ENCODE results near the gene PCDHB13. TPM values are rescaled to one million over a fixed set of nuclear protein-coding genes. Genes with fewer than 3 reads are reported as not detected.
"Not testable (repeated sequence)": the region's sequence is repeated elsewhere in the genome, so short reads cannot be mapped to it uniquely, and the experiment has no call there.

Gene PCDHB13
- polyA plus RNA-seq, result 1 to 10 TPM in 2 of 3 donors, under 1 TPM in 1; 0.34 to 1.7 (median 1.3) TPM

DNA sequence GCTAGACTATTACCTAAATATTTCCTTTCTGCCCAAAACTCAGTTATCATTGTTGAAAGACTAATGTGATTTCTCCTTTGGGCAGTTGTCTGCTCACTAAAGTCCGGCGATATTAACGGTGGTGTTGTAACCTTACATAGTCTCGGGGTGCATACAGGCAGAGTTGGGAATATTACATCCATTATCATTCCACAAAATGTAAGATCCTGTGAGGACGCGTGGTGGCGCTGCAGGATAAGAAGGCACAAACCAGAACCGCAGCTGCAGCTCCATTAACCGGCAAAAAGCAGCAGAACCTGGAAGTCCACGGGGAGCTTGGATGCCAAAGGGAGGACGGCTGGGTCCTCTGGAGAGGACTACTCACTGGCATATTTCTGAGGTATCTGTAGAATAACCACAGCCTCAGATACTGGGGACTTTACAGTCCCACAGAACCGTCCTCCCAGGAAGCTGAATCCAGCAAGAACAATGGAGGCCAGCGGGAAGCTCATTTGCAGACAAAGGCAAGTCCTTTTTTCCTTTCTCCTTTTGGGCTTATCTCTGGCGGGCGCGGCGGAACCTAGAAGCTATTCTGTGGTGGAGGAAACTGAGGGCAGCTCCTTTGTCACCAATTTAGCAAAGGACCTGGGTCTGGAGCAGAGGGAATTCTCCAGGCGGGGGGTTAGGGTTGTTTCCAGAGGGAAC, at the start of gene PCDHB13:
Gene PCDHB13 (plus strand): TSS at position 264 of the 684 bp plus-strand sequence. CDS start 205 bp downstream, at position 469.
- not testable (repeated sequence) for H3K27ac ChIP-seq (ENCODE audit: low read depth, low read length)
- WGBS, 3 donors, result 6 to 10% (median 9%) methylated on average over 12 to 13 of the region's 18 CpGs

DNA sequence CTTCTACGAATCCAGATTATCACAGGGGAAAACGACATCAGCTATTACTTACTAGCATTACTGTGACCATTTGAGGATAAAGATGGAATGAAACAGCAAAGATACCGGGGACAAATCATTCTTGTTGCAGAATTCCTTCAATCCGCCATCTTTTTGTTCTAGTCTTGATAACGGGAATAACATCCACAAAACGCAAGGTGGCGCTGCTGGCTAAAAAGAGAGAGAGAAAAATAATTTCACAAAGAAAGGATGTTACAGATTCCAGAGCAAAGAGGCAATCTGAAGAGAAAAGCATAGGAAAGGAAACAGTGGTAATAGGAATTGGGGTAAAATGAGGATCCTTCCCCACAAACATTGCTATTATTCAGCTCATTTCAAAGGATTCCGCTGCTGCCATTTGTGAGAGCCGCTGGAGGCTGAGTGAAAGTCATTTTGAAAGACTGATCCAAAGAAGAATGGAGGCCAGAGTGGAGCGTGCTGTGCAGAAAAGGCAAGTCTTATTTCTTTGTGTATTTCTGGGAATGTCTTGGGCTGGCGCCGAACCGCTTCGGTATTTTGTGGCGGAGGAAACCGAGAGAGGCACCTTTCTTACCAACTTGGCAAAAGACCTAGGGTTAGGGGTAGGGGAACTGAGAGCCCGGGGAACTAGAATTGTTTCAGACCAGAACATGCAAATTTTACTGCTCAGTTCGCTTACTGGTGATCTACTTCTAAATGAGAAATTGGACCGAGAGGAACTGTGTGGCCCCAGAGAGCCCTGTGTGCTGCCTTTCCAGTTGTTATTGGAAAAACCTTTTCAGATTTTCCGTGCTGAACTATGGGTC, 41.1 kb upstream of the PCDHB13 start, which contains the start of gene PCDHB7:
Gene PCDHB7 (plus strand): TSS at position 264 of the 824 bp plus-strand sequence. CDS start 192 bp downstream, at position 456.
- no peak within 1 kb of the TSS for H3K27ac ChIP-seq (ENCODE audit: low read depth, low read length)
- WGBS, 3 donors, result 24 to 36% (median 27%) methylated on average over 20 of the region's 20 CpGs

DNA sequence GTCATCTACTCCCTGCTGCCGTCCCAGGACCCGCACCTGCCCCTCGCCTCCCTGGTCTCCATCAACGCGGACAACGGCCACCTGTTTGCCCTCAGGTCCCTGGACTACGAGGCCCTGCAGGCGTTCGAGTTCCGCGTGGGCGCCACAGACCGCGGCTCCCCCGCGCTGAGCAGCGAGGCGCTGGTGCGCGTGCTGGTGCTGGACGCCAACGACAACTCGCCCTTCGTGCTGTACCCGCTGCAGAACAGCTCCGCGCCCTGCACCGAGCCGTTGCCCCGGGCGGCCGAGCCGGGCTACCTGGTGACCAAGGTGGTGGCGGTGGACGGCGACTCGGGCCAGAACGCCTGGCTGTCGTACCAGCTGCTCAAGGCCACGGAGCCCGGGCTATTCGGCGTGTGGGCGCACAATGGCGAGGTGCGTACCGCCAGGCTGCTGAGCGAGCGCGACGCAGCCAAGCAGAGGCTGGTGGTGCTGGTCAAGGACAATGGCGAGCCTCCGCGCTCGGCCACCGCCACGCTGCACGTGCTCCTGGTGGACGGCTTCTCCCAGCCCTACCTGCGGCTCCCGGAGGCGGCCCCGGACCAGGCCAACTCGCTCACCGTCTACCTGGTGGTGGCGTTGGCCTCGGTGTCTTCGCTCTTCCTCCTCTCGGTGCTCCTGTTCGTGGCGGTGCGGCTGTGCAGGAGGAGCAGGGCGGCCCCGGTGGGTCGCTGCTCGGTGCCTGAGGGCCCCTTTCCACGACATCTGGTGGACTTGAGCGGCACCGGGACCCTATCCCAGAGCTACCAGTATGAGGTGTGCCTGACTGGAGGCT, 39.2 kb upstream of the PCDHB13 start:
- 34 to 45% (median 36%) methylated on average over 53 to 79 of the region's 79 CpGs for WGBS, 3 donors

DNA sequence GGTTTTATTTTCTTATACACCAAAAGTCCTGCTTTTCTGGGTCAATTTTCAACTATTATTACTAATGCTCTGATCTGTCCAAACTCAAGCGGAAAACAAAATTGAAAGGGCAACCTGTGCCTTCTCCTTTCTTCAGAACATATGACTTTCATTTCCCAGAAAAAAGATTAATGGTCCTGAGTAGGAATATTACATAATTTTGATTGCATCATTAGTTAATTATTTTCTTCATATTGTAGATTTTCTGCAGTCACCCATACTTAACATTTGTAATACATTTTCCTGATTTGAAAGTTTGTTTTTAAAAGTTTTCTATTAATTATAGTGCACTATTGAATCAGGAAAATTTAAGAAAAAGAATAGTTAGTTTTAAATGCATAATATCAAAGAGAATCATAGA, 37.8 kb upstream of the PCDHB13 start:
- no peak overlapping the region for H3K27ac ChIP-seq (ENCODE audit: low read depth, low read length)

More for the DNA sequence above, 39.2 kb upstream of the PCDHB13 start:
- H3K27ac ChIP-seq (ENCODE audit: low read depth, low read length), result not testable (repeated sequence)

DNA sequence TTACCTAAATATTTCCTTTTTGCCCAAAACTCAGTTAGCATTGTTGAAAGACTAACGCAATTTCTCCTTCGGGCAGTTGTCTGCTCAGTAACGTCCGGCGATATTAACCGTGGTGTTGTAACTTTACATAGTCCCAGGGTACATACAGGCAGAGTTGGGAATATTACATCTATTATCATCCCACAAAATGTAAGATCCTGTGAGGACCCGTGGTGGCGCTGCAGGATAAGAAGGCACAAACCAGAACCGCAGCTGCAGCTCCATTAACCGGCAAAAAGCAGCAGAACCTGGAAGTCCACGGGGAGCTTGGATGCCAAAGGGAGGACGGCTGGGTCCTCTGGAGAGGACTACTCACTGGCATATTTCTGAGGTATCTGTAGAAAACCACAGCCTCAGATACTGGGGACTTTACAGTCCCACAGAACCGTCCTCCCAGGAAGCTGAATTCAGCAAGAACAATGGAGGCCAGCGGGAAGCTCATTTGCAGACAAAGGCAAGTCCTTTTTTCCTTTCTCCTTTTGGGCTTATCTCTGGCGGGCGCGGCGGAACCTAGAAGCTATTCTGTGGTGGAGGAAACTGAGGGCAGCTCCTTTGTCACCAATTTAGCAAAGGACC, 36.0 kb upstream of the PCDHB13 start, which contains the start of gene PCDHB8:
Gene PCDHB8 (plus strand): TSS at position 214 of the 615 bp plus-strand sequence. CDS start 245 bp downstream, at position 459.
- 16 to 29% (median 26%) methylated on average over 12 to 14 of the region's 18 CpGs for WGBS, 3 donors
- not testable (repeated sequence) for H3K27ac ChIP-seq (ENCODE audit: low read depth, low read length)

More for the DNA sequence above, 37.8 kb upstream of the PCDHB13 start:
- 59 to 72% (median 63%) methylated on average over 1 of the region's 1 CpG for WGBS, 3 donors

DNA sequence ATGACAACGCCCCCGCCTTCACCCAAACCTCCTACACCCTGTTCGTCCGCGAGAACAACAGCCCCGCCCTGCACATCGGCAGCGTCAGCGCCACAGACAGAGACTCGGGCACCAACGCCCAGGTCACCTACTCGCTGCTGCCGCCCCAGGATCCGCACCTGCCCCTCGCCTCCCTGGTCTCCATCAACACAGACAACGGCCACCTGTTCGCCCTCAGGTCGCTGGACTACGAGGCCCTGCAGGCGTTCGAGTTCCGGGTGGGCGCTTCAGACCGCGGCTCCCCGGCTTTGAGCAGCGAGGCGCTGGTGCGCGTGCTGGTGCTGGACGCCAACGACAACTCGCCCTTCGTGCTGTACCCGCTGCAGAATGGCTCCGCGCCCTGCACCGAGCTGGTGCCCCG, 34.3 kb upstream of the PCDHB13 start:
- not testable (repeated sequence) for H3K27ac ChIP-seq (ENCODE audit: low read depth, low read length)
- 31 to 46% (median 41%) methylated on average over 25 to 34 of the region's 39 CpGs for WGBS, 3 donors

DNA sequence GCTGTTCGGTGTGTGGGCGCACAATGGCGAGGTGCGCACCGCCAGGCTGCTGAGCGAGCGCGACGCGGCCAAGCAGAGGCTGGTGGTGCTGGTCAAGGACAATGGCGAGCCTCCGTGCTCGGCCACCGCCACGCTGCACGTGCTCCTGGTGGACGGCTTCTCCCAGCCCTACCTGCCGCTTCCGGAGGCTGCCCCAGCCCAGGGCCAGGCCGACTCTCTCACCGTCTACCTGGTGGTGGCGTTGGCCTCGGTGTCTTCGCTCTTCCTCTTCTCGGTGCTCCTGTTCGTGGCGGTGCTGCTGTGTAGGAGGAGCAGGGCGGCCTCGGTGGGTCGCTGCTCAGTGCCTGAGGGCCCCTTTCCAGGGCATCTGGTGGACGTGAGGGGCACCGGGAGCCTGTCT, 33.8 kb upstream of the PCDHB13 start:
- 27 to 40% (median 34%) methylated on average over 21 to 32 of the region's 32 CpGs for WGBS, 3 donors
- not testable (repeated sequence) for H3K27ac ChIP-seq (ENCODE audit: low read depth, low read length)

DNA sequence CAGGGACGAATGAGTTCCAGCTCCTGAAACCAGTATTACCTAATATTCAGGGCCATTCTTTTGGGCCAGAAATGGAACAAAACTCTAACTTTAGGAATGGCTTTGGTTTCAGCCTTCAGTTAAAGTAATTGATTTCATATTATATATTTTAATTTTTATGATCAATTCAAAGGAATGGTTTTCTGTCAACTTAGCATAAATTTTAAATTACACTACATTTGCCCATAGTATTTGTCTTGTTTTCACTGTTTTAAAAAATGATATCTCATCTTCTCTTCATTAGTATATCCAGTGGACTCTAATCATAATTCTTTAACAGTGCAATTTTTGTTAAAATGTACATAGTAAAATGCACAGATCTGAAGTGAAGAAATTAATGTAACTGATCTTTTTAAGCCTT, 33.4 kb upstream of the PCDHB13 start:
- WGBS, 3 donors, result 35 to 42% (median 35%) methylated on average over 1 of the region's 1 CpG
- H3K27ac ChIP-seq (ENCODE audit: low read depth, low read length), result no peak overlapping the region

DNA sequence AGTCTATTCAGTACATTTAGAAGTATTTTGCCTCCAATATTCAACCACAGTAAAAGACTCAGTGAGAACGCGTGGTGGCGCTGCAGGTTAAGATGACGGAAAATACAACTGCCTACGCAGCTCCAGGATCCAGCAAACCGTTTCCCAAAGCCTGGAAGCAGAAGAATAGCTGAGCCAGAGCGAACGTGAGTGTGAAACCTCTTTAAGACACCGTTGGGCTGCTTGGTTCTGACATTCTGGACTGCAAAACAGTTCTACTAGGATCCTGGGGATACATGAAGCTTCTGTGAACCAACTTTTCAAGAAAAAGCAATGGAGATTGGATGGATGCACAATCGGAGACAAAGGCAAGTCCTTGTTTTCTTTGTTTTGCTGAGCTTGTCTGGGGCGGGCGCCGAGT, 31.5 kb upstream of the PCDHB13 start, which contains the start of gene PCDHB16:
Gene PCDHB16 (plus strand): TSS at position 140 of the 400 bp plus-strand sequence. CDS start 173 bp downstream, at position 313.
- WGBS, 3 donors, result 10 to 19% (median 18%) methylated on average over 13 of the region's 13 CpGs
- H3K27ac ChIP-seq (ENCODE audit: low read depth, low read length), result no peak within 1 kb of the TSS

DNA sequence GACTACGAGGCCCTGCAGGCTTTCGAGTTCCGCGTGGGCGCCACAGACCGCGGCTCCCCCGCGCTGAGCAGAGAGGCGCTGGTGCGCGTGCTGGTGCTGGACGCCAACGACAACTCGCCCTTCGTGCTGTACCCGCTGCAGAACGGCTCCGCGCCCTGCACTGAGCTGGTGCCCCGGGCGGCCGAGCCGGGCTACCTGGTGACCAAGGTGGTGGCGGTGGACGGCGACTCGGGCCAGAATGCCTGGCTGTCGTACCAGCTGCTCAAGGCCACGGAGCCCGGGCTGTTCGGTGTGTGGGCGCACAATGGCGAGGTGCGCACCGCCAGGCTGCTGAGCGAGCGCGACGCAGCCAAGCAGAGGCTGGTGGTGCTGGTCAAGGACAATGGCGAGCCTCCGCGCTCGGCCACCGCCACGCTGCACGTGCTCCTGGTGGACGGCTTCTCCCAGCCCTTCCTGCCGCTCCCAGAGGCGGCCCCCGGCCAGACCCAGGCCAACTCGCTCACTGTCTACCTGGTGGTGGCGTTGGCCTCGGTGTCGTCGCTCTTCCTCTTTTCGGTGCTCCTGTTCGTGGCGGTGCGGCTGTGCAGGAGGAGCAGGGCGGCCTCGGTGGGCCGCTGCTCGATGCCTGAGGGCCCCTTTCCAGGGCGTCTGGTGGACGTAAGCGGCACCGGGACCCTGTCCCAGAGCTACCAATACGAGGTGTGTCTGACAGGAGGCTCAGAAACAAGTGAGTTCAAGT, 29.4 kb upstream of the PCDHB13 start:
- WGBS, 3 donors, result 22 to 41% (median 32%) methylated on average over 19 to 49 of the region's 69 CpGs
- not testable (repeated sequence) for H3K27ac ChIP-seq (ENCODE audit: low read depth, low read length)

DNA sequence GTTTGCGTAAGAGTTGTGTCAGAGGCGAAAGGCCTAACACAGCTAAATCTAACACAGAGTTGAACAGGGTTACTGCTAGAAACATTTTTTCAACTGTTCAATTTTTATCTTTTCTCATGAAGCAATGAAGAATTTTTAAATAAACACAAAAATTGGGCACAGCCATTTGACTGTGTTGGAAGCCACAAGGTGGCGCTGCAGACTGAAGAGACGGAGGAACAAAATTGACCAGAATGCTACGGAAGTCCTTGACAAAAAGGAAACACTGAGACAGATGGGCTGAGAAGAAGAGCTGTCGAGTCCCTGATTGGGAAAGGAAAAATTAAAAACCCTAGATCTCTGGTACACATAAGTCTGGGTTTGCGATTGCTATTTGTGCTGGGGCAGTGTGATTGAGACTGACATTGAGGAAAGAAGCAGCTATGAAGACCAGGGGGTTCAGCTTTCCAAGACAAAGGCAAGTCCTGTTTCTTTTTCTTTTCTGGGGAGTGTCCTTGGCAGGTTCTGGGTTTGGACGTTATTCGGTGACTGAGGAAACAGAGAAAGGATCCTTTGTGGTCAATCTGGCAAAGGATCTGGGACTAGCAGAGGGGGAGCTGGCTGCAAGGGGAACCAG, 26.7 kb upstream of the PCDHB13 start, which contains the start of gene PCDHB9:
Gene PCDHB9 (plus strand): TSS at position 265 of the 616 bp plus-strand sequence. CDS start 158 bp downstream, at position 423.
- WGBS, 3 donors, result 19 to 23% (median 20%) methylated on average over 7 to 9 of the region's 9 CpGs
- no peak within 1 kb of the TSS for H3K27ac ChIP-seq (ENCODE audit: low read depth, low read length)

DNA sequence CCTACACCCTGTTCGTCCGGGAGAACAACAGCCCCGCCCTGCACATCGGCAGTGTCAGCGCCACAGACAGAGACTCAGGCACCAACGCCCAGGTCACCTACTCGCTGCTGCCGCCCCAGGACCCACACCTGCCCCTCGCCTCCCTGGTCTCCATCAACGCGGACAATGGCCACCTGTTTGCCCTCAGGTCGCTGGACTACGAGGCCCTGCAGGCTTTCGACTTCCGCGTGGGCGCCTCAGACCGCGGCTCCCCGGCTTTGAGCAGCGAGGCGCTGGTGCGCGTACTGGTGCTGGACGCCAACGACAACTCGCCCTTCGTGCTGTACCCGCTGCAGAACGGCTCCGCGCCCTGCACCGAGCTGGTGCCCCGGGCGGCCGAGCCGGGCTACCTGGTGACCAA, 25.0 kb upstream of the PCDHB13 start:
- 25 to 32% (median 30%) methylated on average over 27 to 33 of the region's 37 CpGs for WGBS, 3 donors
- H3K27ac ChIP-seq (ENCODE audit: low read depth, low read length), result not testable (repeated sequence)

DNA sequence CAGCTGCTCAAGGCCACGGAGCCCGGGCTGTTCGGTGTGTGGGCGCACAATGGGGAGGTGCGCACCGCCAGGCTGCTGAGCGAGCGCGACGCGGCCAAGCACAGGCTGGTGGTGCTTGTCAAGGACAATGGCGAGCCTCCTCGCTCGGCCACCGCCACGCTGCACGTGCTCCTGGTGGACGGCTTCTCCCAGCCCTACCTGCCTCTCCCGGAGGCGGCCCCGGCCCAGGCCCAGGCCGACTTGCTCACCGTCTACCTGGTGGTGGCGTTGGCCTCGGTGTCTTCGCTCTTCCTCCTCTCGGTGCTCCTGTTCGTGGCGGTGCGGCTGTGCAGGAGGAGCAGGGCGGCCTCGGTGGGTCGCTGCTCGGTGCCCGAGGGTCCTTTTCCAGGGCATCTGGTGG, 24.6 kb upstream of the PCDHB13 start:
- H3K27ac ChIP-seq (ENCODE audit: low read depth, low read length), result not testable (repeated sequence)
- WGBS, 3 donors, result 17 to 33% (median 30%) methylated on average over 15 to 30 of the region's 35 CpGs

DNA sequence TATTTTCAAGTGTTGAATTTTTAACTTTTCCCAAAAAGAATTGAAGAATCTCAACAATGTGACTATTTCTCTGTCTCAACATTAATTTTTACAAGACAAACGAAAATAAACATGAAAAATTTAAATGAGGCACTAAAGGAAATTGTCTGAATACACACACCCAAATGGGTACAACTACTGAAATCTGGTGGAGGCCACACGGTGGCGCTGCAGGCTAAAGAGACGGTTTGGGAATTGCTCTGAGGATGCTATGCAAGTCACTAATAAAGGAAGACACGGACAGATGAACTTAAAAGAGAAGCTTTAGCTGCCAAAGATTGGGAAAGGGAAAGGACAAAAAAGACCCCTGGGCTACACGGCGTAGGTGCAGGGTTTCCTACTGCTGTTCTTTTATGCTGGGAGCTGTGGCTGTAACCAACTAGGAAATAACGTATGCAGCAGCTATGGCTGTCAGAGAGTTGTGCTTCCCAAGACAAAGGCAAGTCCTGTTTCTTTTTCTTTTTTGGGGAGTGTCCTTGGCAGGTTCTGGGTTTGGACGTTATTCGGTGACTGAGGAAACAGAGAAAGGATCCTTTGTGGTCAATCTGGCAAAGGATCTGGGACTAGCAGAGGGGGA, 21.5 kb upstream of the PCDHB13 start, which contains the start of gene PCDHB10:
Gene PCDHB10 (plus strand): TSS at position 244 of the 616 bp plus-strand sequence. CDS start 200 bp downstream, at position 444.
- 6 to 11% (median 7%) methylated on average over 9 to 10 of the region's 10 CpGs for WGBS, 3 donors
- no peak within 1 kb of the TSS for H3K27ac ChIP-seq (ENCODE audit: low read depth, low read length)

DNA sequence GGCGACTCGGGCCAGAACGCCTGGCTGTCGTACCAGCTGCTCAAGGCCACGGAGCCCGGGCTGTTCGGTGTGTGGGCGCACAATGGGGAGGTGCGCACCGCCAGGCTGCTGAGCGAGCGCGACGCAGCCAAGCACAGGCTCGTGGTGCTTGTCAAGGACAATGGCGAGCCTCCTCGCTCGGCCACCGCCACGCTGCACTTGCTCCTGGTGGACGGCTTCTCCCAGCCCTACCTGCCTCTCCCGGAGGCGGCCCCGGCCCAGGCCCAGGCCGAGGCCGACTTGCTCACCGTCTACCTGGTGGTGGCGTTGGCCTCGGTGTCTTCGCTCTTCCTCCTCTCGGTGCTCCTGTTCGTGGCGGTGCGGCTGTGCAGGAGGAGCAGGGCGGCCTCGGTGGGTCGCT, 19.4 kb upstream of the PCDHB13 start:
- WGBS, 3 donors, result 13 to 29% (median 16%) methylated on average over 11 to 27 of the region's 37 CpGs
- not testable (repeated sequence) for H3K27ac ChIP-seq (ENCODE audit: low read depth, low read length)

DNA sequence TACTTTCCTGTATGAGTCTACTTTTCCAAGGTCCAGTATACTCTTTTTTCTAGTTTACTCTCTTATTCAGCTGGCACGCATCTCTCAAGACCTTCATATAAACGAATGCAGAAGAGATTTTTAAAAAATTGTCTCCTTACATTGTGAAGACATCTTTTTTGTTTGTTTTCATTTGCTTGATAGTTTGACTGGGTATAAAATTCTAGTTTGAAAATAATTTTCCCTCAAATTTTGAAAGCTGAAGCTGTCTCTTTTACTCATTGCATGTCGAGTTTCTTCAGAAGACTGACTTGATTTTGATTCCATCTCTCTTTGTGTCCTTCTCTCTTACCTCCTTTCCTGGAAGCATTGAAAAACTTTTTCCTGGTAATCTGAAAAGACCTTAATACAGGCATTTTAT, 17.4 kb upstream of the PCDHB13 start:
- no peak overlapping the region for H3K27ac ChIP-seq (ENCODE audit: low read depth, low read length)

More for the DNA sequence above, 17.4 kb upstream of the PCDHB13 start:
- 30 to 44% (median 36%) methylated on average over 3 of the region's 3 CpGs for WGBS, 3 donors

Data from adipose tissue (tissue), 3 donors.